NCI-H146 (cell line): Measurements from ENCODE around the gene ST3GAL2.
"Not testable (repeated sequence)": the region's sequence is repeated elsewhere in the genome, so short reads cannot be mapped to it uniquely, and the experiment has no call there.

Source experiments
- DNase-seq: peaks from one replicate; lab custom pipeline; 2025; lab: John Stamatoyannopoulos, UW

Gene ST3GAL2

GRCh38 chr16:70386289-70386986, 52.5 kb downstream of the ST3GAL2 start:
- not testable (repeated sequence) for DNase-seq

GRCh38 chr16:70383421-70383960, 55.4 kb downstream of the ST3GAL2 start:
- DNase-seq: no peak

- no peak for DNase-seq
Observed at GRCh38 chr16:70381604-70382342, 57.1 kb downstream of the ST3GAL2 start.

GRCh38 chr16:70380919-70381603, 57.8 kb downstream of the ST3GAL2 start:
- DNase-seq: peak; percentile 96

- DNase-seq: peak; percentile 77
Observed at GRCh38 chr16:70380248-70380918, 58.5 kb downstream of the ST3GAL2 start.

GRCh38 chr16:70378869-70379493, 59.9 kb downstream of the ST3GAL2 start:
- DNase-seq: no peak

GRCh38 chr16:70377782-70378181, 61.1 kb downstream of the ST3GAL2 start:
- no peak for DNase-seq

- no peak for DNase-seq
Observed at GRCh38 chr16:70375636-70376611, 63.0 kb downstream of the ST3GAL2 start.

GRCh38 chr16:70374213-70374612, 64.7 kb downstream of the ST3GAL2 start:
- no peak for DNase-seq

- no peak for DNase-seq
Observed at GRCh38 chr16:70372921-70373728, 65.8 kb downstream of the ST3GAL2 start.

- DNase-seq: no peak
Observed at GRCh38 chr16:70370924-70371323, 68.0 kb downstream of the ST3GAL2 start.

- not testable (repeated sequence) for DNase-seq
Observed at GRCh38 chr16:70370145-70370544, 68.8 kb downstream of the ST3GAL2 start.

GRCh38 chr16:70364399-70364798, 74.5 kb downstream of the ST3GAL2 start:
- DNase-seq: no peak

- DNase-seq: no peak
Observed at GRCh38 chr16:70359552-70359951, 79.3 kb downstream of the ST3GAL2 start.

- no peak for DNase-seq
Observed at GRCh38 chr16:70349783-70350182, 89.1 kb downstream of the ST3GAL2 start.

GRCh38 chr16:70348991-70349390, 89.9 kb downstream of the ST3GAL2 start:
- no peak for DNase-seq

GRCh38 chr16:70345840-70346239, 93.1 kb downstream of the ST3GAL2 start:
- DNase-seq: no peak

- no peak for DNase-seq
Observed at GRCh38 chr16:70342016-70342415, 96.9 kb downstream of the ST3GAL2 start.

GRCh38 chr16:70341600-70341999, 97.3 kb downstream of the ST3GAL2 start:
- no peak for DNase-seq

GRCh38 chr16:70337814-70338213, 101.1 kb downstream of the ST3GAL2 start:
- DNase-seq: no peak
